ENCODE results near the gene GLDC.

GLDC gene

DNA sequence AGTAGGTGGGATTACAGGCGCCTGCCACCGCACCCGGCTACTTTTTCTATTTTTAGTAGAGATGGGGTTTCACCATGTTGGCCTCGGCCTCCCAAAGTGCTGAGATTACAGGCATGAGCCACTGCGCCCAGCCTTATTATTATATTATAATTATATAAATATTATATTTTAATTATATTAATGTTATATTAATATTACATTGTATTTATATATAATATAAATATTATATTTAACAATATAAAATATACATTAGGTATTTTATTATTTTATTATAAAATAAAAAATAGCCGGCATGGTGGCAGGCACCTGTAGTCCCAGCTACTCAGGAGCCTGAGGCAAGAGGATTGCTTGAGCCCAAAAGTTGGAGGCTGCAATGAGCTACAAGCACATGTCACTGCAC is 21.6 kb upstream of the GLDC start:
- POLR2A ChIA-PET (ENCODE audit: low non-redundant PET), result no interaction called here
- TF ChIP-seq, protein P1, sequence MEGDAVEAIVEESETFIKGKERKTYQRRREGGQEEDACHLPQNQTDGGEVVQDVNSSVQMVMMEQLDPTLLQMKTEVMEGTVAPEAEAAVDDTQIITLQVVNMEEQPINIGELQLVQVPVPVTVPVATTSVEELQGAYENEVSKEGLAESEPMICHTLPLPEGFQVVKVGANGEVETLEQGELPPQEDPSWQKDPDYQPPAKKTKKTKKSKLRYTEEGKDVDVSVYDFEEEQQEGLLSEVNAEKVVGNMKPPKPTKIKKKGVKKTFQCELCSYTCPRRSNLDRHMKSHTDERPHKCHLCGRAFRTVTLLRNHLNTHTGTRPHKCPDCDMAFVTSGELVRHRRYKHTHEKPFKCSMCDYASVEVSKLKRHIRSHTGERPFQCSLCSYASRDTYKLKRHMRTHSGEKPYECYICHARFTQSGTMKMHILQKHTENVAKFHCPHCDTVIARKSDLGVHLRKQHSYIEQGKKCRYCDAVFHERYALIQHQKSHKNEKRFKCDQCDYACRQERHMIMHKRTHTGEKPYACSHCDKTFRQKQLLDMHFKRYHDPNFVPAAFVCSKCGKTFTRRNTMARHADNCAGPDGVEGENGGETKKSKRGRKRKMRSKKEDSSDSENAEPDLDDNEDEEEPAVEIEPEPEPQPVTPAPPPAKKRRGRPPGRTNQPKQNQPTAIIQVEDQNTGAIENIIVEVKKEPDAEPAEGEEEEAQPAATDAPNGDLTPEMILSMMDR (conservative IDR thresholded peaks at IDR 0.05; ENCODE audit: low read depth), result no peak
- DNase-seq (ENCODE audit: low spot score), result no peak
- CTCF ChIA-PET, result interaction anchor here (0.5 to 0.7 kb wide), 2 partner anchors 17 to 77 kb away, joined by 3 to 4 read pairs; no protein-coding TSS in a partner anchor
- no peak overlapping the region for H3K27ac ChIP-seq

DNA sequence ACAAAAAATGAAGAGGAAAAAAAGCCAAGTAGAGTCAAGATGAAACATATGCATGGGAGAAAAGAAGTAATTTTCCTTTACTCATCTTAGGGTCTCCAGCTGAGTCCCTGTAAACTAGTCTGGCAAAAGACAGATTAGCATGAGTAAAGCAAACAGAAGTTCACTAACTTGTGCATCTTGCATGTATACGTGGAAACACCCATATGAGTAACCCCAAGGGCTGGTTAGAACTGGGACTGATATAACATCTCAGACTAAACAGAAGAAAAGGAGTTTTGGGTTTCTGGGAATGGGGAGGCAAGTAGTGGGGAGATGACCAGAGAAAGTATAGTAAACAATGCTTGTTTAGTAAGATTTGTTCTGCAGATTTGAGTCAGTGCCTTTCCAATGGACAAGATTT is 20.1 kb upstream of the GLDC start:
- no peak overlapping the region for H3K27ac ChIP-seq
- ChIA-PET CTCF (no interaction called here), POLR2A (ENCODE audit: low non-redundant PET) (no interaction called here)
- TF ChIP-seq, protein P1 (conservative IDR thresholded peaks at IDR 0.05; ENCODE audit: low read depth), result no peak
- DNase-seq (ENCODE audit: low spot score), result no peak

DNA sequence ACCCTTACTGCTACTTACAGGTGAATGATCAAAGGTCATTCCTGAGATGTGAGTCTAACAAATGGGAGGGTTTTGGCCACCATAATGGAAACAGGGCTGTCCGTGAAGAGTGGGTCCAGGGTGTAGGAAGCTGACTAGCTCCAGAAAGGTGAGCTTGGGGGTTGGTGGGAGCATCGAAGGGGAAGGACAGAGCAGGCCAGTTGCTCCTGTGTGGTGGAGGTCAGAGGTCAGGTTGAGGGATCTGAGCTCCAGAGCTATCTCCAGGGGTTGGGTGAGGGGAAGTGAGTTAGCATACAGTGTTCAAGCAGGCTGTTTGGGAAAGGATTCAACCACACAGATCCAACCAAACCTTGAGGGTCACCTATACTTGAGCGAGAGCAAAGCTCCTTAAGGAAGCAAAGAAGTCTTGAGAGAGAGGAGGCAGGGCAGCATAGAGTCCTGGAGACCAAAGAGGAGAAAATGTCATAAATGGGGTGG is 18.7 kb upstream of the GLDC start:
- ChIA-PET POLR2A (ENCODE audit: low non-redundant PET) (no interaction called here), CTCF (interaction anchor here (0.6 kb wide), 1 partner anchor 88 kb away, joined by 4 read pairs; no protein-coding TSS in a partner anchor)
- TF ChIP-seq, protein P1 (conservative IDR thresholded peaks at IDR 0.05; ENCODE audit: low read depth), result no peak
- no peak for DNase-seq (ENCODE audit: low spot score)
- H3K27ac ChIP-seq, result no peak overlapping the region

DNA sequence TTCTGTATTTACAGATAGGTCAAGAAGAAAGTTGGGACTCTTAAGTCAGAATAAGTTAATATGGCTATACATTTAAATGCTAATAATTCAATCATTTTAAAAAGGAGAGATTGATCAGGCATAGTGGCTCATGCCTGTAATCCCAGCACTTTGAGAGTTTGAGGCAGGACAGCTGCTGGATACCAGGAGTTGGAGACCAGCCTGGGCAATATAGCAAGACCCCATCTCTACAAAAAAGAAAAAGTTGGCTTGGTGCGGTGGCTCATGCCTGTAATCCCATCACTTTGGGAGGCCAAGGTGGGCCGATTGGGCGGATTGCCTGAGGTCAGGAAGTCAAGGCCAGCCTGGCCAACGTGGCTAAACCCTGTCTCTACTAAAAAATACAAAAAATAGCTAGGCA is 15.0 kb upstream of the GLDC start:
- TF ChIP-seq, protein P1 (conservative IDR thresholded peaks at IDR 0.05; ENCODE audit: low read depth), result no peak
- H3K27ac ChIP-seq, result no peak overlapping the region
- ChIA-PET POLR2A (ENCODE audit: low non-redundant PET) (no interaction called here), CTCF (no interaction called here)
- no peak for DNase-seq (ENCODE audit: low spot score)

DNA sequence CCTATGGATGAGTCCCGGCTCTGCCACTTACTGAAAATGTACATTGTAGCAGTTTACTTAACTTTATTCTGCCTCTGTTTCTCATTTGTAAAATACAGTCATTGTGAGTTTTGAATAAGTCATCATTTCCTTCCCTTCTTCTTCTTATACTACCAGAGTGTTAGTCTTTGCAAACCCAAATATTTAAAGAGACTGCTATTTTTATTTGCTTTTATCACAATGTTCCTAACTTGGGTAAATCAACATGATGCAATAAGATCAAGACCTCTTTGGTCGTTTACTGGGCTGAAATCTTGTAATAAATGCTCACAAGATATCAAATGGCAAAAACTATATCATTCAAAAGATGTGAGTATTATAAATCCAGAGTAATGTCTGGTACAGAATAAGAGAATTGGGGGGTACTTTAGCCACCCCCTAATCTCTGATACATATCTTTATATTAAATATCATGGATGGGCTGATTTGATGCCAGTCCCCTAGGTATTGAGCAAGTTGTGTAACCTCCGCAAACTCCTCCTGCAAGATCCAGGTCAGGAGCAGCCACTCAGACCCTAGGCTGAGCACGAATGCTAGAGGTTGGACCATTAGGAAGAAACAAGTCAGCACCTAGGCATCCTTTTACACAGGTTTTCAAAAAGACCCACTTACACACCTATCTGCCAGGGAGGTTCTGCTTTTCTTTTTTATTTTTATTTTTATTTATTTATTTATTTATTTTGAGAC is 13.3 kb upstream of the GLDC start:
- ChIA-PET POLR2A (ENCODE audit: low non-redundant PET) (no interaction called here), CTCF (no interaction called here)
- no peak for DNase-seq (ENCODE audit: low spot score)
- H3K27ac ChIP-seq, result no peak overlapping the region
- TF ChIP-seq, protein P1 (conservative IDR thresholded peaks at IDR 0.05; ENCODE audit: low read depth), result no peak

DNA sequence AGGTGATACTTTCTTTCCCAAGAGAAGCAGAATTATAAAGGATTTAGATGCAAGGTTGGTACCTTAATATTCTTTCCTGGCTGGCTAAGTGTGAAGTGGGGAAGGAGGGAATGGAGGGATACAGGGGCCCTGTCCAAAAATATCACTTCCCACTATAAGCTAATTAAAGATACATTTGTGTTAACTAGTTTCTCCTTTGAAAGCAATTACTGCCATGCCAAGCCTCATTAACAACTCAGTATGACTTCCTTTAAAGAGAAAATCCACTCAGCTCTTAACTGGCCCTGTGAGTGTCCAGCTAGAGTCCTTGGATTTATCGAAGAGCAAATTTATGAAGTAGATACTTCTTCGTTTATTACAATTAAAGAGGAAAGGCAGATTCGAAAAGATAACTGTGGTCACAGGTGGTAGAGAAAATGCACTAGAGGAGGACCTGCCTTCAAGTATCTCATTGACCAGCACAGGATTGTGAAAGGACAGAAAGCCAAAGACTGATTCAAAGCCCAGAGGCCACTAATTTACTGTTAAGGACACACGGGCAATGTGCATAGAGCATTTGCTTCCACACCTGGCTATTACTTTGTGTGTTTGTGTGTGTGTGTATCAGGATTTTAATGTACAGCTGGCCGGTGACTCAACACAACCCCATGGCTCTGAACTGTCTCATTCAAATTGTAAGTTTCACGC is 11.2 kb upstream of the GLDC start:
- ChIA-PET CTCF (no interaction called here), POLR2A (ENCODE audit: low non-redundant PET) (no interaction called here)
- DNase-seq (ENCODE audit: low spot score), result no peak
- H3K27ac ChIP-seq, result no peak overlapping the region
- TF ChIP-seq, protein P1 (conservative IDR thresholded peaks at IDR 0.05; ENCODE audit: low read depth), result no peak

Data from RWPE1 (cell line).